GM04504 (cell line): ENCODE results near the gene RANBP9.
A peak's percentile ranks its signal among the peaks of the same experiment; 100 is the strongest.

Experiments
- DNase-seq: peaks from one replicate; pipeline ENCODE4 v3.0.0-alpha.2; 2012; ENCODE audit warnings: low read depth

Gene RANBP9

GRCh38 chr6:13653296-13653695 lies 58.3 kb downstream of the RANBP9 start:
- no peak for DNase-seq

GRCh38 chr6:13649393-13649792 lies 62.2 kb downstream of the RANBP9 start:
- no peak for DNase-seq

- DNase-seq, result no peak
Measured at GRCh38 chr6:13648850-13649249, 62.8 kb downstream of the RANBP9 start.

- no peak for DNase-seq
Measured at GRCh38 chr6:13643125-13643524, 68.5 kb downstream of the RANBP9 start.

- DNase-seq, result no peak
Measured at GRCh38 chr6:13641315-13641714, 70.3 kb downstream of the RANBP9 start.

- no peak for DNase-seq
Measured at GRCh38 chr6:13638626-13639025, 73.0 kb downstream of the RANBP9 start.

- no peak for DNase-seq
Measured at GRCh38 chr6:13638014-13638413, 73.6 kb downstream of the RANBP9 start.

- no peak for DNase-seq
Measured at GRCh38 chr6:13635948-13636658, 75.5 kb downstream of the RANBP9 start.

- DNase-seq, result no peak
Measured at GRCh38 chr6:13633343-13633742, 78.3 kb downstream of the RANBP9 start.

- no peak for DNase-seq
Measured at GRCh38 chr6:13630499-13630898, 81.1 kb downstream of the RANBP9 start.

GRCh38 chr6:13629459-13630116 lies 82.0 kb downstream of the RANBP9 start:
- no peak for DNase-seq

- DNase-seq, result peak; percentile 3
Measured at GRCh38 chr6:13624871-13625288, 86.8 kb downstream of the RANBP9 start.

GRCh38 chr6:13617066-13617465 lies 94.6 kb downstream of the RANBP9 start:
- no peak for DNase-seq

- DNase-seq, result peak; percentile 18
Measured at GRCh38 chr6:13615792-13616120, 95.9 kb downstream of the RANBP9 start.

- DNase-seq, result peak; percentile 96
Measured at GRCh38 chr6:13614926-13615791, 96.5 kb downstream of the RANBP9 start, which contains the start of gene NOL7. Gene NOL7, plus strand, starts transcription at chr6:13615335. Its CDS starts 24 bp downstream, at chr6:13615359.

- no peak for DNase-seq
Measured at GRCh38 chr6:13614126-13614925, 97.3 kb downstream of the RANBP9 start.

- DNase-seq, result no peak
Measured at GRCh38 chr6:13613029-13613594, 98.5 kb downstream of the RANBP9 start.

- no peak for DNase-seq
Measured at GRCh38 chr6:13611715-13612114, 99.9 kb downstream of the RANBP9 start.

- DNase-seq, result no peak
Measured at GRCh38 chr6:13605634-13606033, 106.0 kb downstream of the RANBP9 start.

- no peak for DNase-seq
Measured at GRCh38 chr6:13604546-13605416, 106.9 kb downstream of the RANBP9 start.

GRCh38 chr6:13604135-13604534 lies 107.5 kb downstream of the RANBP9 start:
- DNase-seq, result no peak
